A549 (cell line): ENCODE results near the gene ATAD2B.

Experiments used
- CBX8 ChIP-seq: fragments of 200-600 bp; sonication (generic); IDR thresholded peaks from 2 replicates; pipeline ENCODE4 v1.6.1; 2016
- CHD2 ChIP-seq: fragments of 150-350 bp; IDR thresholded peaks from 2 replicates; pipeline ENCODE4 v1.6.1; 2014; ENCODE audit warnings: low read length; ENCODE audit not compliant: partially characterized antibody
- CHD4 ChIP-seq: fragments of 200-600 bp; sonication (generic); IDR thresholded peaks from 2 replicates; pipeline ENCODE4 v1.6.1; 2016; ENCODE audit warnings: antibody characterized with exemption, mild to moderate bottlenecking, borderline replicate concordance
- CTCF ChIP-seq: fragments of >200 bp; sonication (Bioruptor Twin); formaldehyde crosslinking; IDR thresholded peaks from 3 replicates; pipeline ENCODE4 v1.5.1; 2016
- HMGXB4 ChIP-seq: fragments of 250-450 bp; sonication (Bioruptor Pico); IDR thresholded peaks from 2 replicates; pipeline ENCODE4 v1.5.0; 2021; ENCODE audit warnings: mild to moderate bottlenecking, moderate library complexity, borderline replicate concordance
- KDM5A ChIP-seq: fragments of 200-600 bp; sonication (generic); IDR thresholded peaks from 2 replicates; pipeline ENCODE4 v1.6.1; 2016; ENCODE audit warnings: antibody characterized with exemption, mild to moderate bottlenecking
- MAX ChIP-seq: IDR thresholded peaks from 2 replicates; pipeline ENCODE4 v1.6.1; 2012
- MYC ChIP-seq: IDR thresholded peaks from 2 replicates; pipeline ENCODE4 v1.6.1; 2012; ENCODE audit warnings: mild to moderate bottlenecking, inconsistent platforms, low read length, improper control_type of control experiment, borderline replicate concordance
- PBX3 ChIP-seq: IDR thresholded peaks from 2 replicates; pipeline ENCODE4 v1.6.1; 2012
- POLR2A ChIP-seq: IDR thresholded peaks from 2 replicates; pipeline ENCODE4 v1.6.1; 2012; ENCODE audit warnings: mild to moderate bottlenecking, low read length
- POLR2AphosphoS2 ChIP-seq: conservative IDR thresholded peaks from 2 replicates; pipeline ENCODE4 v1.6.1; 2012; ENCODE audit warnings: low read length, improper control_type of control experiment, inconsistent platforms
- RAD21 ChIP-seq, 2 experiments: fragments of >200 bp in 1 of 2; sonication (Bioruptor Twin) in 1 of 2; formaldehyde crosslinking in 1 of 2; IDR thresholded peaks in 1 of 2; conservative IDR thresholded peaks in 1 of 2; 2 replicates in 1 of 2; 3 replicates in 1 of 2; pipeline ENCODE4 v1.6.1; 2012 to 2018; ENCODE audit warnings: inconsistent platforms in 1 of 2
- REST ChIP-seq: fragments of 200-600 bp; sonication (generic); IDR thresholded peaks from 2 replicates; pipeline ENCODE4 v1.6.1; 2016; ENCODE audit warnings: antibody characterized with exemption, mild to moderate bottlenecking, moderate library complexity
- ZC3H11A ChIP-seq: fragments of 450-650 bp; IDR thresholded peaks from 2 replicates; pipeline ENCODE4 v1.6.1; 2014; ENCODE audit warnings: antibody characterized with exemption, mild to moderate bottlenecking

- no peak for TF ChIP-seq POLR2A
- TF ChIP-seq CHD2 = no peak
- TF ChIP-seq RAD21 (conservative IDR thresholded peaks at IDR 0.05 in 1 of 2, IDR thresholded peaks at IDR 0.05 in 1 of 2) = no peak
- TF ChIP-seq REST = no peak
- TF ChIP-seq HMGXB4 (CRISPR knock-in tag) = no peak
- no peak for TF ChIP-seq MYC
- TF ChIP-seq CTCF = no peak
- no peak for TF ChIP-seq PBX3
- TF ChIP-seq ZC3H11A = no peak
- no peak for TF ChIP-seq POLR2AphosphoS2
- TF ChIP-seq KDM5A = no peak
- no peak for TF ChIP-seq CBX8
- TF ChIP-seq MAX = no peak
- TF ChIP-seq CHD4 = no peak
These were observed 207.8 kb downstream of the ATAD2B start for GRCh38 chr2:23718931-23719700.
